ENCODE results near the gene LRRN2. TPM values are rescaled to one million over a fixed set of nuclear protein-coding genes. Genes with fewer than 3 reads are reported as not detected.
A peak's percentile ranks its signal among the peaks of the same experiment; 100 is the strongest.

Gene LRRN2
- total and polyA plus RNA-seq, 9 of the 15 experiments (the other 6 are each of a cell fraction or from before 2014, with no cell fraction given): 0.05 TPM; not detected in 8

DNA sequence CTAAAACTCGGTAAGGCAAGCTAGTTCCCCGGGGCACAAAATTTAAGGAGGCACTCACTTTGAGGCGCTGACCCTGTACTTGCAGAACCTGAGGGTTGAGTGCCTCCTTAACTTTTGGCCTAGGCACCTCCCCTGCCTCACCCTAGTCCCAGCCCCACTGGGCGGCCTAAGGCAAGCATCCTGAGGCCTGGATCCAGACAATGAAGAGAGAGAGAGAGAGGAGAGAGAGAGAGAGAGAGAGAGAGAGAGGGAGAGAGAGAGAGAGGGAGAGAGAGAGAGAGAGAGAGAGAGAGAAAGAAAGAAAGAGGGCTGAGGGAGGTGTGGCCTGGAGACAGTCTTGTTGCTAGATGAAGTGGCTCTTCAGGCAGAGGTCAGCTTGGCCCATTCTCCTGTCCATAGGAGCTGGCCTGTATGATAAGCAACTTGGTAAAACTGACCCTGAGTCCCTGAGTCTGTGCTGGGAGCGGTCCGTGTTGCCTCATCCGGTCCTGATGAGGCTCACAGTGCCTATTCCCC is 7.4 kb upstream of the LRRN2 start (continued):
- TF ChIP-seq, protein P1, sequence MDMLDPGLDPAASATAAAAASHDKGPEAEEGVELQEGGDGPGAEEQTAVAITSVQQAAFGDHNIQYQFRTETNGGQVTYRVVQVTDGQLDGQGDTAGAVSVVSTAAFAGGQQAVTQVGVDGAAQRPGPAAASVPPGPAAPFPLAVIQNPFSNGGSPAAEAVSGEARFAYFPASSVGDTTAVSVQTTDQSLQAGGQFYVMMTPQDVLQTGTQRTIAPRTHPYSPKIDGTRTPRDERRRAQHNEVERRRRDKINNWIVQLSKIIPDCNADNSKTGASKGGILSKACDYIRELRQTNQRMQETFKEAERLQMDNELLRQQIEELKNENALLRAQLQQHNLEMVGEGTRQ (CRISPR knock-in tag; IDR thresholded peaks at IDR 0.05): no peak
- TF ChIP-seq NFIX (CRISPR knock-in tag; IDR thresholded peaks at IDR 0.05; ENCODE audit: low read depth) (no peak), NCOR1 (IDR thresholded peaks at IDR 0.05) (peak; percentile 68), XRCC3 (IDR thresholded peaks at IDR 0.05) (no peak), EP300 (IDR thresholded peaks at IDR 0.05; ENCODE audit: low read length) (peak; percentile 10; the same call in 1 of the 2 replicates), ZNF121 (CRISPR knock-in tag; conservative IDR thresholded peaks at IDR 0.05) (no peak), ZNF668 (CRISPR knock-in tag; IDR thresholded peaks at IDR 0.05) (no peak), PRPF4 (IDR thresholded peaks at IDR 0.05; ENCODE audit: insufficient read depth, low read depth, low read length, poor library complexity, severe bottlenecking) (no peak), MTA1 (IDR thresholded peaks at IDR 0.05; ENCODE audit: borderline replicate concordance) (peak; percentile 87), MAFG (tag; conservative IDR thresholded peaks at IDR 0.05) (peak; percentile 44; the same call in 1 of the 2 replicates), KLF6 (CRISPR knock-in tag; IDR thresholded peaks at IDR 0.05; ENCODE audit: borderline replicate concordance) (no peak), LEF1 (IDR thresholded peaks at IDR 0.05) (peak; percentile 39; the same call in 1 of the 2 replicates), SNIP1 (IDR thresholded peaks at IDR 0.05; ENCODE audit: low read depth) (no peak), BACH1 (tag; IDR thresholded peaks at IDR 0.05) (no peak), NR2C1 (IDR thresholded peaks at IDR 0.05) (peak; percentile 65; the same call in 1 of the 2 replicates), NR2C1 (tag; IDR thresholded peaks at IDR 0.05) (peak; percentile 75), MEF2D (tag; conservative IDR thresholded peaks at IDR 0.05; ENCODE audit: low read depth) (0 out of 2 replicates have a peak, but pooled peaks have one; percentile 36), EWSR1 (IDR thresholded peaks at IDR 0.05; ENCODE audit: borderline replicate concordance, low read depth, partially characterized antibody) (no peak), NFRKB (IDR thresholded peaks at IDR 0.05; ENCODE audit: low read depth) (0 out of 2 replicates have a peak, but pooled peaks have one; percentile 72), ZNF583 (CRISPR knock-in tag; IDR thresholded peaks at IDR 0.05) (peak; percentile 66), RBM39 (optimal IDR thresholded peaks at IDR 0.05; ENCODE audit: low read depth, low read length) (peak; percentile 83), ZNF77 (CRISPR knock-in tag; IDR thresholded peaks at IDR 0.05) (no peak)
- TF ChIP-seq, protein P2, sequence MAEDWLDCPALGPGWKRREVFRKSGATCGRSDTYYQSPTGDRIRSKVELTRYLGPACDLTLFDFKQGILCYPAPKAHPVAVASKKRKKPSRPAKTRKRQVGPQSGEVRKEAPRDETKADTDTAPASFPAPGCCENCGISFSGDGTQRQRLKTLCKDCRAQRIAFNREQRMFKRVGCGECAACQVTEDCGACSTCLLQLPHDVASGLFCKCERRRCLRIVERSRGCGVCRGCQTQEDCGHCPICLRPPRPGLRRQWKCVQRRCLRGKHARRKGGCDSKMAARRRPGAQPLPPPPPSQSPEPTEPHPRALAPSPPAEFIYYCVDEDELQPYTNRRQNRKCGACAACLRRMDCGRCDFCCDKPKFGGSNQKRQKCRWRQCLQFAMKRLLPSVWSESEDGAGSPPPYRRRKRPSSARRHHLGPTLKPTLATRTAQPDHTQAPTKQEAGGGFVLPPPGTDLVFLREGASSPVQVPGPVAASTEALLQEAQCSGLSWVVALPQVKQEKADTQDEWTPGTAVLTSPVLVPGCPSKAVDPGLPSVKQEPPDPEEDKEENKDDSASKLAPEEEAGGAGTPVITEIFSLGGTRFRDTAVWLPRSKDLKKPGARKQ (CRISPR knock-in tag; IDR thresholded peaks at IDR 0.05): no peak
- TF ChIP-seq, protein P3, sequence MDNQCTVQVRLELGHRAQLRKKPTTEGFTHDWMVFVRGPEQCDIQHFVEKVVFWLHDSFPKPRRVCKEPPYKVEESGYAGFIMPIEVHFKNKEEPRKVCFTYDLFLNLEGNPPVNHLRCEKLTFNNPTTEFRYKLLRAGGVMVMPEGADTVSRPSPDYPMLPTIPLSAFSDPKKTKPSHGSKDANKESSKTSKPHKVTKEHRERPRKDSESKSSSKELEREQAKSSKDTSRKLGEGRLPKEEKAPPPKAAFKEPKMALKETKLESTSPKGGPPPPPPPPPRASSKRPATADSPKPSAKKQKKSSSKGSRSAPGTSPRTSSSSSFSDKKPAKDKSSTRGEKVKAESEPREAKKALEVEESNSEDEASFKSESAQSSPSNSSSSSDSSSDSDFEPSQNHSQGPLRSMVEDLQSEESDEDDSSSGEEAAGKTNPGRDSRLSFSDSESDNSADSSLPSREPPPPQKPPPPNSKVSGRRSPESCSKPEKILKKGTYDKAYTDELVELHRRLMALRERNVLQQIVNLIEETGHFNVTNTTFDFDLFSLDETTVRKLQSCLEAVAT (IDR thresholded peaks at IDR 0.05): peak; percentile 71 to 82
- TF ChIP-seq, protein P4, sequence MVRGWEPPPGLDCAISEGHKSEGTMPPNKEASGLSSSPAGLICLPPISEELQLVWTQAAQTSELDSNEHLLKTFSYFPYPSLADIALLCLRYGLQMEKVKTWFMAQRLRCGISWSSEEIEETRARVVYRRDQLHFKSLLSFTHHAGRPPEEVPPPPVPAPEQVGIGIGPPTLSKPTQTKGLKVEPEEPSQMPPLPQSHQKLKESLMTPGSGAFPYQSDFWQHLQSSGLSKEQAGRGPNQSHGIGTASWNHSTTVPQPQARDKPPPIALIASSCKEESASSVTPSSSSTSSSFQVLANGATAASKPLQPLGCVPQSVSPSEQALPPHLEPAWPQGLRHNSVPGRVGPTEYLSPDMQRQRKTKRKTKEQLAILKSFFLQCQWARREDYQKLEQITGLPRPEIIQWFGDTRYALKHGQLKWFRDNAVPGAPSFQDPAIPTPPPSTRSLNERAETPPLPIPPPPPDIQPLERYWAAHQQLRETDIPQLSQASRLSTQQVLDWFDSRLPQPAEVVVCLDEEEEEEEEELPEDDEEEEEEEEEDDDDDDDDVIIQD (CRISPR knock-in tag; IDR thresholded peaks at IDR 0.05): no peak

Measured in K562 (cell line).